ENCODE measurements around the gene KIAA1755. TPM values are rescaled to one million over a fixed set of nuclear protein-coding genes. Genes with fewer than 3 reads are reported as not detected.

Gene KIAA1755
- total RNA-seq, 1 experiment from 2014 or later = 0.17 TPM

GRCh38 chr20:38162149-38162548 is 98.4 kb downstream of the KIAA1755 start:
- H4K91ac ChIP-seq (ENCODE audit: insufficient read length, low read depth, low read length) = no peak overlapping the region
- H3K27ac ChIP-seq (ENCODE audit: insufficient read length, low read depth, low read length) = no peak overlapping the region
- Mint-ChIP-seq H3K4me3 (no peak overlapping the region), H3K4me1 (peaks cover 4 to 12% of the 10 kb centered on the region in 2 experiments; a peak in 3 of 4 replicates), H3K36me3 (ENCODE audit: insufficient read depth in 1 of 3, low read depth in 3 of 3) (no peaks in the 10 kb centered on the region), H3K9me3 (peaks cover 0 to 2% of the 10 kb centered on the region in 2 experiments; a peak in 1 of 5 replicates), H3K27ac (no peak overlapping the region), H3K27me3 (ENCODE audit: low read depth) (peaks cover 9% of the 10 kb centered on the region)
- no peak overlapping the region for H2AFZ ChIP-seq (ENCODE audit: low read length)
- H2BK15ac ChIP-seq (ENCODE audit: low read depth, low read length) = no peak overlapping the region
- no peak overlapping the region for H3K23ac ChIP-seq (ENCODE audit: insufficient read length, low read depth, low read length)
- H3K4me2 ChIP-seq (ENCODE audit: insufficient read depth, insufficient read length, low read length) = no peak overlapping the region
- WGBS (ENCODE audit: extremely low coverage, insufficient read length, low lambda C conversion rate) = no CpG with 5 or more reads among the region's 2 CpGs
- no peaks in the 10 kb centered on the region for H3K79me2 ChIP-seq (ENCODE audit: insufficient read depth, low read length)
- H3K27me3 ChIP-seq (ENCODE audit: insufficient read depth, low read length) = no peaks in the 10 kb centered on the region
- H2BK12ac ChIP-seq (ENCODE audit: insufficient read length, low read depth, low read length) = no peak overlapping the region
- H2AK5ac ChIP-seq (ENCODE audit: insufficient read length, low read length) = no peak overlapping the region
- no peak overlapping the region for H2BK20ac ChIP-seq (ENCODE audit: low read depth, low read length, poor library complexity, severe bottlenecking)
- no peak overlapping the region for H3K9ac ChIP-seq (ENCODE audit: extremely low read depth, insufficient read length, low read length)
- no peak overlapping the region for H3K14ac ChIP-seq (ENCODE audit: insufficient read depth, low read length)
- H4K20me1 ChIP-seq (ENCODE audit: control insufficient read depth, insufficient read depth, insufficient read length) = no peaks in the 10 kb centered on the region
- H3K4ac ChIP-seq (ENCODE audit: low read depth, low read length) = no peak overlapping the region
- no peak overlapping the region for H4K5ac ChIP-seq (ENCODE audit: insufficient read length, low read depth, low read length)
- DNase-seq = no peak
- H3K23me2 ChIP-seq (ENCODE audit: insufficient read length, low read depth, low read length, poor library complexity, severe bottlenecking) = peaks cover 4% of the 10 kb centered on the region
- H3K18ac ChIP-seq (ENCODE audit: insufficient read length, low read depth, low read length) = no peak overlapping the region
- no peak overlapping the region for H3K56ac ChIP-seq (ENCODE audit: insufficient read length, low read depth, low read length)
- TF ChIP-seq, protein P1, sequence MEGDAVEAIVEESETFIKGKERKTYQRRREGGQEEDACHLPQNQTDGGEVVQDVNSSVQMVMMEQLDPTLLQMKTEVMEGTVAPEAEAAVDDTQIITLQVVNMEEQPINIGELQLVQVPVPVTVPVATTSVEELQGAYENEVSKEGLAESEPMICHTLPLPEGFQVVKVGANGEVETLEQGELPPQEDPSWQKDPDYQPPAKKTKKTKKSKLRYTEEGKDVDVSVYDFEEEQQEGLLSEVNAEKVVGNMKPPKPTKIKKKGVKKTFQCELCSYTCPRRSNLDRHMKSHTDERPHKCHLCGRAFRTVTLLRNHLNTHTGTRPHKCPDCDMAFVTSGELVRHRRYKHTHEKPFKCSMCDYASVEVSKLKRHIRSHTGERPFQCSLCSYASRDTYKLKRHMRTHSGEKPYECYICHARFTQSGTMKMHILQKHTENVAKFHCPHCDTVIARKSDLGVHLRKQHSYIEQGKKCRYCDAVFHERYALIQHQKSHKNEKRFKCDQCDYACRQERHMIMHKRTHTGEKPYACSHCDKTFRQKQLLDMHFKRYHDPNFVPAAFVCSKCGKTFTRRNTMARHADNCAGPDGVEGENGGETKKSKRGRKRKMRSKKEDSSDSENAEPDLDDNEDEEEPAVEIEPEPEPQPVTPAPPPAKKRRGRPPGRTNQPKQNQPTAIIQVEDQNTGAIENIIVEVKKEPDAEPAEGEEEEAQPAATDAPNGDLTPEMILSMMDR (conservative IDR thresholded peaks at IDR 0.05) = no peak
- H3K9me3 ChIP-seq (ENCODE audit: control insufficient read depth, low read depth, low read length) = no peaks in the 10 kb centered on the region
- no peaks in the 10 kb centered on the region for H3K4me1 ChIP-seq (ENCODE audit: insufficient read depth, low read length)
- no peak overlapping the region for H3T11ph ChIP-seq (ENCODE audit: low read length)
- H4K8ac ChIP-seq (replicated peaks; ENCODE audit: insufficient read length, low read depth, low read length) = no peak overlapping the region
- H2BK120ac ChIP-seq (ENCODE audit: low read depth, low read length, poor library complexity, severe bottlenecking) = no peak overlapping the region
- H3K79me1 ChIP-seq (ENCODE audit: insufficient read depth, low read depth, low read length, poor library complexity, severe bottlenecking) = no peaks in the 10 kb centered on the region
- H2BK5ac ChIP-seq (ENCODE audit: insufficient read length, low read length) = no peak overlapping the region

All from H9 (cell line).